ENCODE data around the gene GABBR2. TPM values are rescaled to one million over a fixed set of nuclear protein-coding genes. Genes with fewer than 3 reads are reported as not detected.

Gene GABBR2
- total RNA-seq, 3 donors from 2014 or later: not detected

DNA sequence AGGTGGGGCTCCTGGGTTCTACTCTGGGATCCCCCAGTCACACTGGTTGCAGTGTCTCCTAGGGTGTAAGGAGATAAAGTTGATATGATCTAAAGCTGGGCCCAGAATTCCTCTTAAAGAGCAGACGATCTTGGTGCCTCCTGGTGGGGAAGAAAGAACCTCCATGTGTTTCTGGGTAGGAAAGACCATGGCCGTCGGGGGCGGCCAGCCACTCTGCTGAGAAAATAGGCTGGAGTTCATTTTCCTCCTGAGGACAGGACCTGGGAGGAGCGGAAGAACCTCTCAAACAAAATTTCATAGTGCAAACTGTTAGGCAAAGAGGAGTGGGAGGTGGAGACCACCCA lies 289.5 kb downstream of the GABBR2 start:
- Mint-ChIP-seq H3K27me3 (ENCODE audit: low read depth) (peaks cover 28% of the 10 kb centered on the region), H3K4me1 (ENCODE audit: low read depth) (no peaks in the 10 kb centered on the region), H3K9me3 (no peaks in the 10 kb centered on the region), H3K4me3 (no peak overlapping the region), H3K36me3 (ENCODE audit: insufficient read depth) (no peaks in the 10 kb centered on the region)
- ATAC-seq: no peak
- DNase-seq: no peak

DNA sequence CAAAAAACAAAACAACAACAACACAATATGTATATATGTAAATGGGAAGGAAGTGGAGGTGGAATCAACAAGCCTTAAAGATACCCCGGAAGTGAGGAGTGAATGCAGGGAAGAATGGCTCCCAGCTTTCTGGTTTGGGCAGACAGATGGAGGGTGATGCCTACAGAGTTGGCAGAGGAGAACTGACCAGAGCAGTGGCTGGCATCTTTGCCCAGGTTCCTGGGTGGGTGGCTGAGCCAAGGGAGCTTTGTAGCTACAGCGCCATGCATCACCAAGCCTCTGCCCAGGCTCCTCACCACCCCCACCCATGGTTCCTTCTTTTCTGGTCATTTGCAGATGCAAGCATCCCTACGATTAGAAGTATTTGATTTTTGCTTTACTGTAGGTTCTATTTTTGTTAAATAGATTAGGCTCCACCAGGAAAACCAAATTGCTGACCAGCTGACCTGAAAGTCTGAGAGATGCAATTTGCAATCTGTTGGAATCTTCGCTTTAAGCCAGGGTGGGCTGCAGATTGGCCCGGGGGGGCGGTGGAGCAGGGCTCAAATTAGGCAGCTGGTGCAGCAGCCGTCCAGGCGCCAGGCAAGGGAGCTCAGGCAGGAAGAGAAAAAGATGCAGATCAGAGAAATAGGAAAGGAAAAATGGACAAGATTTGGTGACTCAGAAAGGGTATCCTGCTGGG lies 290.0 kb downstream of the GABBR2 start:
- H3K36me3 Mint-ChIP-seq (ENCODE audit: insufficient read depth): no peaks in the 10 kb centered on the region
- no peaks in the 10 kb centered on the region for H3K9me3 Mint-ChIP-seq
- ATAC-seq: no peak

DNA sequence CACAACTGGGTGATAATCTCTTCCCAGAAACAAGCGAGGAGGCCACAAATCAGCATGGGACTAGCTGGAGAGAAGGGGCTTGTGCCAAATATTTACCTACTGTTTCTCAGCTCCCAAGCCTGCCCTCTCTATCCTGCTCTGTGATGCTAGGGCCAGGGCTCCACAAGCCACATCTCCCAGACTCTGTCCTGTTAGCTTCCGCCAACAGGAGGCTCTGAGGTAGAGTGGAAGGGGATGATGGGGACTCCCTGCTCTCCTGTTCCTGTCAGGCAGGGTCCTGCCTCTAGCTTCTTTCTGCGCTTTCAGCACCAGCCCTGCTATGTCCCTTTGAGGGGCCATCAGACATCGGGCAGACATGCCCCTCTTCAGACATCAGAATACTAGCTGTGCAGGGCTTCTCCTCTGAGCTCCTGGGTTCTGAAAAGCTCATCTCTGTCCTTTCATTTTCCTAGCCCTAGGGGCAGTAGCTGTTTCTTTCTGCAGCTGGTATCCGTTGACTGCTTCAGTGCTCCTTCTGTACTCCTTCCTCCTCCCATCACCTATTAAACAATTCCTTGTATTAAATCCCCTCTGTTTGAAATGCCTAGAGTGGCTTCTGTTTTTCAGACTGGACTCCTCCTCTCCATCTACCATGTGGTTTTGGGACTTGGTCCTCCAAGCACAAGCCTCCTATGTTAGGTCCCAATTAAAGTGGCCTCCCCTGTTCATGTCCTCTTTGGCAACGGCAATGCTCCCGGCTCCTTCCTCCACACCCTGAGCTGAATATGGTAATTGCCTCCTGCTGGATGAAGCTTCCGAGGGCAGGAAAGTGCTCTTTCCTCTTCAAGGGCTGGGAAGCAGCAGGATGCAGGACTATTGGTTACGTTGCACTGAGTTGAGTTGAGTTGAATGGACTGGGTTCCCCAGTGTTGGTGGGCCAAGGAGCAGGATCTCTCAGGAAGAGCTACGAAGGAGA lies 292.2 kb downstream of the GABBR2 start:
- peaks cover 31% of the 10 kb centered on the region for H3K27me3 Mint-ChIP-seq (ENCODE audit: low read depth)
- H3K4me3 Mint-ChIP-seq: no peak overlapping the region
- no peaks in the 10 kb centered on the region for H3K4me1 Mint-ChIP-seq (ENCODE audit: low read depth)
- H3K36me3 Mint-ChIP-seq (ENCODE audit: insufficient read depth): no peaks in the 10 kb centered on the region
- DNase-seq: no peak
- no peaks in the 10 kb centered on the region for H3K9me3 Mint-ChIP-seq
- ATAC-seq: no peak

More for the DNA sequence above, 290.0 kb downstream of the GABBR2 start:
- Mint-ChIP-seq H3K4me1 (ENCODE audit: low read depth) (no peaks in the 10 kb centered on the region), H3K27me3 (ENCODE audit: low read depth) (peaks cover 31% of the 10 kb centered on the region), H3K4me3 (no peak overlapping the region)
- no peak for DNase-seq

DNA sequence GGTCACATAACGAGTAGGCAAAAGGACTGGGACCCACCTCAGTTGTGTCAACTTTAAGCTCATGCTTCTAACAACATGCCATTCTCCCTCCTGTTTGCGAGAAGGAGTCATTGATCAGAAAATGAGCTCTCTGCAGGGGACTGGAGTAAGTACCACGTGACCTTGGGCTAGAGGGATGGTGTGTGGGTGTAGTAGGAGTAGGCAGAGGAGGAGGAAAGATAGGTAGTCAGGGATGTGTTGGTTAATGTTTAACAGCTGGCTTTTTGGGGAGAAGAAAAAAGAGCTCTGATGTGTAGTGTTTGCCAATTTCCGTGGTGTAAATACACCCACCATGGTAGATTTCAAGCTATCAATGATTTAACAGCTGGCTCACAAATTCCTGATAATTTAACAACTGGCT lies 293.0 kb downstream of the GABBR2 start:
- Mint-ChIP-seq H3K9me3 (no peaks in the 10 kb centered on the region), H3K4me1 (ENCODE audit: low read depth) (no peaks in the 10 kb centered on the region), H3K27me3 (ENCODE audit: low read depth) (peaks cover 31% of the 10 kb centered on the region), H3K36me3 (ENCODE audit: insufficient read depth) (no peaks in the 10 kb centered on the region), H3K4me3 (no peak overlapping the region)
- ATAC-seq: no peak
- no peak for DNase-seq

DNA sequence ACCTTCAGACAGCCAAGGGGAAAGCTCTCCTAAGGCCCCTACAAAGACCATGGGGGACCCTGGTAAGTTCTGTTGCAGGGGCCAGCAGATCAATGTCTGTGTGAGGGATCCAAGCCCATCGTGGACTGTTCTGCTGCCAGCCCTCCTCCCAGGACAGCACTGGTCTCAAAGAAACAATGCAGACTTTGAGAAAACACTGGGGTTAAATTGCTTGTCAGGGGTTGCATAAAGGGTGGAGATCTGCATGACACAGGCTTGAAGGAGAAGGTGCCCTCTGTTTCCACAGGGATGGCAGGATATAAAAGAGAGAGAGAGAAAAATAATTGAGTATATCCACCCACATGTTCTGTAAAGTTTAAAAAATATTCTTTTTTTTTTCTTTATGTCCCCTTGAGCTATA lies 295.7 kb downstream of the GABBR2 start:
- H3K36me3 Mint-ChIP-seq (ENCODE audit: insufficient read depth): no peaks in the 10 kb centered on the region
- no peaks in the 10 kb centered on the region for H3K9me3 Mint-ChIP-seq
- H3K4me3 Mint-ChIP-seq: no peak overlapping the region
- DNase-seq (no peak), ATAC-seq (no peak)
- H3K27me3 Mint-ChIP-seq (ENCODE audit: low read depth): peaks cover 23% of the 10 kb centered on the region
- H3K4me1 Mint-ChIP-seq (ENCODE audit: low read depth): peaks cover 3% of the 10 kb centered on the region

DNA sequence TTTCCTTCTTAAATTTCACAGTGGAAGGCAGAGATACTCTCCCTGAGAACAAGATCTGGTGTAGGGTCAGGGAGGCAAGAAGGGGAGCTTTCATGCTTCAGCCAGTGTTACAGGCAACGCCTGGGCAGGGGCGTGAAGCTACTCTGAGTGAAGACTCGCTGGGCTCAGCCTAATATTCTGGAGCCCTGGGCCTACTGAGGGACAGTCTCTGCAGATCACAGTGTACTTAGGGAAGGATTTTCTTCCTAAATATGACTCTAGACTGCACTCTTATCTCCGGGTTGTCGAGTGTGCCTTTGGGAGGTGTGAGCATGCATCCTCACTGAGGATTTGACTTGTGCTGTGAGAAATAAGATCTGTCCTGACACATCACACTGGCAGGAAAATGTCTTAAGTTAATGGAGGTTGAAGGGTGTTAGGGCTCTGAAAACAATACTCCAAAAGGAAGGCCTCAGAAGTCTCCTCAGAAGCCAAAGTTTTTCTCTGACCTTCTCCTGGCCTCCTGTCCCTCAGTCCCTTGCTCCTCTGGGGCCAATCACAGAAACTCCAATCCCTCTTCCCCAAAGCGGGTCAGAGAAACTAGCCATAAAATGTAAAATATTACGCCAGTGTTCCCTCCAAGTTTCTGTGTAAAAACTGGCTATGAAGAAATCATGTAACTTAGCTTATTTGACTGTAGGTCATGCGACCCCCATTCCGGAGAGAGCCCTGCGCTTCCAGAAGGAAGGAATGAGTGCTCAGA lies 296.5 kb downstream of the GABBR2 start:
- peaks cover 3% of the 10 kb centered on the region for H3K4me1 Mint-ChIP-seq (ENCODE audit: low read depth)
- DNase-seq: no peak
- H3K9me3 Mint-ChIP-seq: no peaks in the 10 kb centered on the region
- ATAC-seq: no peak
- no peak overlapping the region for H3K4me3 Mint-ChIP-seq
- H3K27me3 Mint-ChIP-seq (ENCODE audit: low read depth): peaks cover 18% of the 10 kb centered on the region
- H3K36me3 Mint-ChIP-seq (ENCODE audit: insufficient read depth): no peaks in the 10 kb centered on the region

DNA sequence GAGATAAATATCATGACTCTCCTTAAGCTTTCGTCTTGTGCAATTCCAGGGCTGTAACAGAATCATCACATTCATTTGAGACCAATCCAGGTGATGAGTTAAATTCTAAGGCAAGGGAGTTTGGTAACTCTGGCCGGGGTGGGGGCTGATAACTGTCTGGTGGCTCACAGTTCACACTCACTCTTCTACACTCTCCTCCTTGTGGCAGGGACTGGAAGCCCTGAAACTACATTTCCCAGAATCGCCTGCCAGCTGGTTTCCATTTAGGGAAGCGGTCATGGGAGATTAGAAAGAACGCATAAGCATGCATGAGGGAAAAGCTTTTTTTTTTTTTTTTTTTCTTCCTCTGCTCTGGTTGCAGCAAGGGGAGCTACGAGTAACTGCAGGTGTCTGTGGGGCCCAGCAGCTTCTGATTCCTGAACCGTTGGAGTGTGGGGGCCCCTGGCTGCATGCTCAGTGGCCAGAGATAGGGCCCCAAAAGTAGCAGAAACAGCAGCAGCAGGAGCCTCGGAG lies 298.5 kb downstream of the GABBR2 start:
- H3K4me3 Mint-ChIP-seq: no peak overlapping the region
- no peak for ATAC-seq
- H3K27me3 Mint-ChIP-seq (ENCODE audit: low read depth): peaks cover 11% of the 10 kb centered on the region
- peaks cover 3% of the 10 kb centered on the region for H3K4me1 Mint-ChIP-seq (ENCODE audit: low read depth)
- H3K36me3 Mint-ChIP-seq (ENCODE audit: insufficient read depth): no peaks in the 10 kb centered on the region
- no peaks in the 10 kb centered on the region for H3K9me3 Mint-ChIP-seq
- no peak for DNase-seq

DNA sequence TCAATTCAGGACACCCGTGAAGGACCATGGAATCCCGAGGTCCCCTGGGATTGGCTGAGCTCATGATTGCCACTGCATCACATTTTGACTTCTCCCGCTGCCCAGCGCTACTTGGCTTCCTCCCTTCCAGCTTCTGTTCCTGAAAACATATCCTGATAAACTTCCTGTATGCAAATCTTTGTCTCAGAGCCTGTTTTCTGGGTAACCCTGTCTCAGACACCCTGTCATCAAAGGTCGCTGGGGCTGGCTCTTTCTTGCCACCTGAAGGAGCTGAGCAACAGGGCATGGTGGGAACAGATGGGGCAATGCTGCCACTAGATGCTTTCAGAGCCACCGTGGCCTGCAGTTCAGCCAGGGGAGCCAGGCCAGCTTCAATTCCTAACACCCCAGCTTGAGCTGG lies 299.0 kb downstream of the GABBR2 start:
- ATAC-seq: no peak
- Mint-ChIP-seq H3K9me3 (no peaks in the 10 kb centered on the region), H3K4me3 (no peak overlapping the region), H3K36me3 (ENCODE audit: insufficient read depth) (no peaks in the 10 kb centered on the region), H3K27me3 (ENCODE audit: low read depth) (peaks cover 11% of the 10 kb centered on the region), H3K4me1 (ENCODE audit: low read depth) (peaks cover 3% of the 10 kb centered on the region)
- DNase-seq: no peak

DNA sequence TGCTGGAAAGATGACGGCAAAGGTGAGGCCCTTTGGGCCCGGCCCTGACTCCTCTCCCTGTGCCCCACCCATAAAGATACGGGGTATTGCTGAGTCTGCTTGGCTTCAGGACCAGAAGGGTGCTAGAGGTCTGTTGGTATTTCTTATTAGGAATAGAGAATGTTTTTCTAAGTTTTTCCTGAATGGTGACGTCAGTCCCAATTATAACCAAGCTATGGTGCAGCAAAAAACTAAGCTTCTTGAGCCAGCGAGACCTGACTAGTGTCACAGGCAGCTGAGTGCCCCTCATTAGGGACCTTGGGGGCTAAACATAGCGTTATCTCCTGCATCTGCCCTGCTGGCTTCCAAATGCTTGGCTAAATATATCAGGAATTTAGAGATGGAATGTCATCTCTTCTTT lies 302.3 kb downstream of the GABBR2 start:
- Mint-ChIP-seq H3K4me1 (ENCODE audit: low read depth) (peaks cover 3% of the 10 kb centered on the region), H3K27me3 (ENCODE audit: low read depth) (peaks cover 8% of the 10 kb centered on the region), H3K9me3 (no peaks in the 10 kb centered on the region), H3K4me3 (no peak overlapping the region), H3K36me3 (ENCODE audit: insufficient read depth) (no peaks in the 10 kb centered on the region)
- ATAC-seq (no peak), DNase-seq (no peak)

DNA sequence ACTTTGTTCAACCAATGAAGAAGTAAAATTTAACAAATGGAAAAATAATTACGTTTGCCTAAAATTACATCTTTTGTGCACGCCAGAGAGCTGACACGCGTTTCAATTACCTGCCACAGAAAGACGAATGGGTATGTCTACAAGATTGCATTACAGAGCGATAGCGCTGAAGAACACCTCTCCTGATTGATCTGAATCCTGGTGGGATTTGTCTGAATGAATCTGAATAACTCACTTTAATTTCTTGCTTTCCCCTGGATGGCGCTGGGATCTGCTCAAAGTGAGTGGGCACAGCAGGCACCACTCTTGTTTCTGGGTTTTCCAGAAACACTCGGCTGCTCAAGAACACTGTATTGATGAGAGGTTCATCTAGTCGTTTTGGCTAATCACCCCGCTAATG lies 304.5 kb downstream of the GABBR2 start:
- H3K9me3 Mint-ChIP-seq: no peaks in the 10 kb centered on the region
- H3K27me3 Mint-ChIP-seq (ENCODE audit: low read depth): peaks cover 11% of the 10 kb centered on the region
- H3K36me3 Mint-ChIP-seq (ENCODE audit: insufficient read depth): no peaks in the 10 kb centered on the region
- no peaks in the 10 kb centered on the region for H3K4me1 Mint-ChIP-seq (ENCODE audit: low read depth)
- H3K4me3 Mint-ChIP-seq: no peak overlapping the region
- DNase-seq (no peak), ATAC-seq (no peak)

DNA sequence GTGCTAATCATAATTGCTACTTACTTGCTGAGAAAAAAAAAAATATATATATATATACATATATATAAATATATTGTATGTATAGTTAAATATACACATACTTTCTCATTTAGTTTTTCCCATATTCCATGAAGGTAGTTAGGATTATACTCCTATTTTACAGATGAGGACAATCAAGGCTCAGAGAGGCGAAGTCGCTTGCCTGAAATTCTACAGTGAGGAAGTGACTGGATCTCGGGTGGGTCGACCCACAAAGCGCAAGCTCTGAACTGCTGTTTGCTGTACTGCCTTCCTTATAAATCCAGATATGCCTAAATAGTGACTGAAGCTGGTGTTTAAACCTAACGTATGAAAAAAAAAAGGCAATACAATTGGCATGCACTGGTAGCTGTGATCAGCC lies 305.0 kb downstream of the GABBR2 start:
- H3K4me1 Mint-ChIP-seq (ENCODE audit: low read depth): no peaks in the 10 kb centered on the region
- no peak for ATAC-seq
- no peak for DNase-seq
- peaks cover 14% of the 10 kb centered on the region for H3K27me3 Mint-ChIP-seq (ENCODE audit: low read depth)
- H3K9me3 Mint-ChIP-seq: no peaks in the 10 kb centered on the region
- H3K4me3 Mint-ChIP-seq: no peak overlapping the region
- no peaks in the 10 kb centered on the region for H3K36me3 Mint-ChIP-seq (ENCODE audit: insufficient read depth)

DNA sequence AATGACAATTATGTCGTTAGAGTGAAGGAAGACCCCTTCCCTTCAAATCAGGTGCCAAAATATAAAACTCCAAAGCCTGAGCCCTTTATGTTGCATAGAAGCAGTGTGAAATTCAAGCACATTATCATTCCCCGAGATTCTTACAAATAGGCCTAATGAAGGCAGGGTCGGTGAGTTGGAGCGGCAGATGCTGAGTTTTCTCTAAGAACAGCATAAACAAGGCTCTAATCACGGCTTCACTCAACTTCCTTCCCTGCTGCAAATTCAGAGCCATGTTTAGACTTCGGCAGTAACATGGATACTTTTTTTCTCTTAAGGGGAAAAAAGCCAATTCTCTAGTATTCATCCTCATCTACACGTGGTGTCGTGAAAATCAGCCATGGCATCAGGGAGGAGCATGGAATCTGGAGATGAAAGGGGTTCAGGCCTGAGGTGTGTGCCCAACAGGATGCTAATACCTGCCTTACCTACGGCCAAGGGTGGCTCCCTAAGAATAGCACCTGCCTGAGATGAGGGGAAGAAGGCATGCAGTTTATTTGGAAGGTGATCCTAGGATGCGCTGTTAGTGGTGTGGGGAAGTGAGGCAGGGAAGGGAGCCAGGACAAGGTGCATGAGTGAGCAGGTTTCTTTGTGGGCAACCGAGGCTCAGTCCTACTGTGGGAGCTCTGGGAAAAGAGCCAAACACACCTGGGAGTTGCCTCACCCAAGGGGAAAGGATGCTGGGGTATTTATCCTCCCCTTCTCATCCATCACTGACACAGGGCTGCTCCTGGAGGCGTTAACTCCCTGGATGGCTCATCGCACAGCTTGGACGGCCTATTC lies 306.5 kb downstream of the GABBR2 start:
- Mint-ChIP-seq H3K27me3 (ENCODE audit: low read depth) (peaks cover 25% of the 10 kb centered on the region), H3K4me1 (ENCODE audit: low read depth) (no peaks in the 10 kb centered on the region), H3K9me3 (no peaks in the 10 kb centered on the region), H3K36me3 (ENCODE audit: insufficient read depth) (no peaks in the 10 kb centered on the region), H3K4me3 (no peak overlapping the region)
- no peak for DNase-seq
- ATAC-seq: no peak

DNA sequence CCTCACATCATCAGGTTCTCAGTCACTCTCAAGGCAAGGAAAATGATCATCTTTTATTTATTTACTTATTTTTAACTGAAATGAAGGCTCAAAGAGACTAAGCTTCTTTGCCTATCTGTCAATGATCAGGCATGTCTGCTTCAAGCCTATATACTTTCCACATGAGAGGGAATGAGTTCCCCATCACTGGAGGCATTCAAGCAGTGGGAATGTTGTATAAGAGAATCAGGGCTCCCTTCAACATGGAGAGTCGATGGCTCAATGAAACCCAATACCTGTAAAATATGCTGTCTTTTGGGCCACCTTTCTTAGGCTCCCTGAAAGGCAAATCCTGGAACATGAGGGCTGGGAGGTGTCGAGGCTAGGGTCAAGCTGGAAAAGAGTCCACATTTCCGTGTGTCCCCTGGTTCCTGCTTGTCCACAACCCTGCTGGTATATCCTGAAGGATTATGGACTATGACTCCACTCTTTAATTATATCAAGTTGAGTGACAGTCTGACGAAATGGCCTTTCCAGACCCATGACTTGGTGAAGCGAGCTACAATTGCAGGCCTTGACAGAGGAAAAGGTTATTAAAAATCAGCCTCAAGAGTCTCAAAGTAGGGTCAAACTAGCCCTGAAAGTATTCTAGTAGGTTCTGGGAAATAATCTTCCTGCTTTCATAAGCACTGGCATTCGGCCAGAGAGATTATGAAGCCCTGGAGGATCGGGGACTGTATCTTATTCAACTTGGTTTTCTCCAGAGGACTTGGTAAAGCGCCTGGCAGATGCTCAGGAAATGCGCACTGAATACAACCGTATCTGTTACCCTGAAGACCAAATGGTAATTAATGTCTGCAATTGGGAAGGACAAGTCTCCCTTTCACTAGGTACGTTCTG lies 307.4 kb downstream of the GABBR2 start:
- no peak for ATAC-seq
- H3K9me3 Mint-ChIP-seq: no peaks in the 10 kb centered on the region
- H3K36me3 Mint-ChIP-seq (ENCODE audit: insufficient read depth): no peaks in the 10 kb centered on the region
- H3K4me1 Mint-ChIP-seq (ENCODE audit: low read depth): no peaks in the 10 kb centered on the region
- peaks cover 25% of the 10 kb centered on the region for H3K27me3 Mint-ChIP-seq (ENCODE audit: low read depth)
- no peak for DNase-seq
- H3K4me3 Mint-ChIP-seq: no peak overlapping the region

All from activated T-cell treated with anti-CD3 and anti-CD28 coated beads, Interleukin-2, amount 50 U/mL, for 4 hours (primary cell).